HG03095 (cell line): ENCODE results near the gene SULT1A3.
"Not testable (repeated sequence)": the region's sequence is repeated elsewhere in the genome, so short reads cannot be mapped to it uniquely, and the experiment has no call there.

ENCODE experiments used
- ATAC-seq: cut with Tn5 transposase; IDR thresholded peaks from one replicate; pipeline ENCODE4 v1.9.1; 2021; ENCODE audit warnings: moderate library complexity; ENCODE audit not compliant: unreplicated experiment

The SULT1A3 gene

DNA sequence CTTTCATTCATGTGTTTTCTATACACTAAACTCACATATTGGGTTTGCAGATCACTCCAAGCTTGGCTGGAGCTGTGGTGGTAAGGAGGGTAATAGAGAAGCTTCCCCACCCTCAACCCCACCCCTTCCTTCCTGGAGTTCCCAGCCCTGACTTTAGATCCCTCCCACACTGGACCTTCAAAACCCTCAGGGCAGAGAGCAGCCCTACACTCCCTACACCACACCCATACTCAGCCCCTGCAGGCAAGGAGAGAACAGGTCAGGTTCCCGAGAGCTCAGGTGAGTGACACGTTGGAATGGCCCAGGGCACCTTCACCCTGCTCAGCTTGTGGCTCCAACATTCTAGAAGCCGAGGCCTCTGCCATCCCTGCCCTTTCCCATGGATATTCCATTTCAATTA, at the start of gene SULT1A3:
Gene SULT1A3, plus strand, starts transcription at position 207 of the 400 bp plus-strand sequence. CDS start 1,474 bp downstream, outside the sequence.
- ATAC-seq: not testable (repeated sequence)

GRCh38 chr16:30151091-30151490, 48.0 kb upstream of the SULT1A3 start:
- ATAC-seq: no peak

GRCh38 chr16:30152517-30152916, 46.5 kb upstream of the SULT1A3 start:
- ATAC-seq: no peak

- no peak for ATAC-seq
These were observed 43.9 kb upstream of the SULT1A3 start for GRCh38 chr16:30155188-30155587.

DNA sequence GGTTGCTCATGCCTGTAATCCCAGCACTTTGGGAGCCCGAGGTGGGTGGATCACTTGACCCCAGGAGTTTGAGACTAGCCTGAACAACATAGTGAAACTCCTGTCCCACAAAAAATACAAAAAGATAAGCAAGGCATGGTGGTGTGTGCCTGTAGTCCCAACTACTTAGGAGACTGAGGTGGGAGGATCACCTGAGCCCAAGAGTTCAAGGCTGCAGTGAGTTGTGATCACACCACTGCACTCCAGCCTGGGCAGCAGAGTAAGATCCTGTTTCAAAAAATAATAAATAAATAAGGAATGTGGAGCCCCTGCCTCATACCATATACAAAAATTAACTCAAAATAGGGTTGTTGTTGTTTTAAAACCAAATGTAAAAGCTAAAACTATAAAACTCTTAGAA, 41.8 kb upstream of the SULT1A3 start:
- ATAC-seq: no peak

- ATAC-seq: no peak
These were observed 35.5 kb upstream of the SULT1A3 start for GRCh38 chr16:30163538-30163937.

DNA sequence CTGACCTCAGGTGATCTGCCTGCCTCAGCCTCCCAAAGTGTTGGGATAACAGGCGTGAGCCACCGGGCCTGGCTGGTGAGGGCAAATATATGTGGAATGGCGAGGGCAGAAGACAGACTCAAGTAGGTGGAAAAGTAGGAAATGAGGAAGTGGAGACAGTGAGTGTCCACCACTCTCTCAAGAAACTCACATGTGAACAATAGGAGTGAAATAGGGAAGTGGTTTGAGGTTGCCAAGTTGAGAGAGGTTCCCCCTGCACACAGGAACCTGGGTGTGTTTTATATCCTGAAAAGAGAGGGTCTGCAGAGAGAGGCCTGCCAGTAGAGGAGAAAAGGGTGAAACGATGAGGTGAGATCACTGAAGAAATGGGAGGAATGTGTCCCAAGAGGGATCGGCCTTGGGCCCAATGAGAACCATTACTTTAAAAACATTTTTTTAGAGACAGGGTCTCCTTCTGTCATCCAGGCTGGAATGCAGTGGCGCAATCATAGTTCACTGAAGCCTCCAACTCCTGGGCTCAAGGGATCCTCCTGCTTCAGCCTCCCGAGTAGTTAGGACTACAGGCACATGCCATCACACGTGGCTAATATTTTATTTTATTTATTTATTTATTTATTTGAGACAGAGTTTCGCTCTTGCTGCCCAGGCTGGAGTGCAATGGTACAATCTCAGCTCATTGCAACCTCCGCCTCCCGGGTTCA, 32.7 kb upstream of the SULT1A3 start:
- no peak for ATAC-seq

GRCh38 chr16:30168746-30169145, 30.3 kb upstream of the SULT1A3 start:
- not testable (repeated sequence) for ATAC-seq

- ATAC-seq: not testable (repeated sequence)
These were observed 29.6 kb upstream of the SULT1A3 start for GRCh38 chr16:30169416-30169815.

- not testable (repeated sequence) for ATAC-seq
These were observed 28.9 kb upstream of the SULT1A3 start for GRCh38 chr16:30170145-30170544.

DNA sequence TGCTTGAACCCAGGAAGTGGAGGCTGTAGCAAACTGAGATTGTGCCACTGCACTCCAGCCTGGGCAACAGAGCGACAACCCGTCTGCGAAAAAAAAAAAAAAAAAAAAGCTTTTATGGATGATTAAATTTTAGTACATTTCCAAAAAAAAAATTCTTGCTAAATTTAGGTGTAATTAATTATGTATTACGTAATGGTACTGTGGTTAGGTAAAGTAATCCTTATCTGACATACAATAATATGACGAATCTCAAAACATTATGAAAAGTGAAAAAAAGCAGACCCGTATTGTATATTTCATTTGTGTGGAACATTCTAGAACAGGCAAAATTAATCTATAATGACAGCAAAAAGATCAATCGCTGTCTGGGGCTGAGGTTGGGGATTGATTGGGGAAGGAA, 26.0 kb upstream of the SULT1A3 start:
- ATAC-seq: no peak

GRCh38 chr16:30176876-30177275, 22.2 kb upstream of the SULT1A3 start:
- ATAC-seq: not testable (repeated sequence)

GRCh38 chr16:30179195-30179594, 19.9 kb upstream of the SULT1A3 start:
- ATAC-seq: no peak

- ATAC-seq: no peak
These were observed 19.1 kb upstream of the SULT1A3 start for GRCh38 chr16:30179931-30180330.

GRCh38 chr16:30180741-30181140, 18.3 kb upstream of the SULT1A3 start:
- no peak for ATAC-seq

GRCh38 chr16:30183233-30184095, 15.6 kb upstream of the SULT1A3 start, which contains the start of gene CORO1A:
CORO1A (plus strand) TSS chr16:30183602; CDS start chr16:30185210, 1,608 bp downstream.
- peak; percentile 43 for ATAC-seq

- ATAC-seq: peak; percentile 29
These were observed 14.8 kb upstream of the SULT1A3 start for GRCh38 chr16:30184096-30184890.

GRCh38 chr16:30184891-30185682, 14.0 kb upstream of the SULT1A3 start:
- no peak for ATAC-seq

GRCh38 chr16:30185683-30186421, 13.2 kb upstream of the SULT1A3 start:
- no peak for ATAC-seq

DNA sequence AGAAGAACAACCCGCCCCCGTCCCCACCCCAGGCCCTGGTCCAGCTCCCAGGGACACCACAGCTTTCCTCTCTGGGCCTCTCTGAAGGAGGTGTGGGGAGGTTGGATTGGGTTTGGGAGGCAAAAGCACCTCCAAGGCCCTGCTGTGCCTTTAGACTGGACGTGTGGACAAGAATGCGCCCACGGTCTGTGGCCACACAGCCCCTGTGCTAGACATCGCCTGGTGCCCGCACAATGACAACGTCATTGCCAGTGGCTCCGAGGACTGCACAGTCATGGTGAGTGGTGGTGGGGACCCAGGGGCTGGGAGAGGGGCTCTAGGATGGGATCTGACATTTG, 12.6 kb upstream of the SULT1A3 start:
- ATAC-seq: no peak
